DMS53 treated with DMSO at 0.1 percent for 48 hours (cell line): ENCODE data around the gene DHX8.
"Not testable (repeated sequence)": the region's sequence is repeated elsewhere in the genome, so short reads cannot be mapped to it uniquely, and the experiment has no call there.

Source experiments
- DNase-seq: peaks from one replicate; lab custom pipeline; 2025; ENCODE audit not compliant: unreplicated experiment; lab: John Stamatoyannopoulos, UW

The DHX8 gene

GRCh38 chr17:43461185-43461584, 22.6 kb upstream of the DHX8 start:
- no peak for DNase-seq

- not testable (repeated sequence) for DNase-seq
These were observed 21.2 kb upstream of the DHX8 start for GRCh38 chr17:43462569-43462968.

GRCh38 chr17:43463241-43463640, 20.5 kb upstream of the DHX8 start:
- DNase-seq: no peak

GRCh38 chr17:43464046-43464445, 19.7 kb upstream of the DHX8 start:
- no peak for DNase-seq

GRCh38 chr17:43465049-43465448, 18.7 kb upstream of the DHX8 start:
- DNase-seq: no peak

GRCh38 chr17:43467981-43468581, 15.7 kb upstream of the DHX8 start:
- no peak for DNase-seq

- DNase-seq: no peak
These were observed 15.1 kb upstream of the DHX8 start for GRCh38 chr17:43468691-43469139.

- DNase-seq: no peak
These were observed 14.6 kb upstream of the DHX8 start for GRCh38 chr17:43469145-43469544.

GRCh38 chr17:43471585-43472160, 12.1 kb upstream of the DHX8 start:
- no peak for DNase-seq

- DNase-seq: no peak
These were observed 8.2 kb upstream of the DHX8 start for GRCh38 chr17:43475494-43476089.

- DNase-seq: not testable (repeated sequence)
These were observed 7.5 kb upstream of the DHX8 start for GRCh38 chr17:43476306-43476705.

- DNase-seq: no peak
These were observed 5.7 kb upstream of the DHX8 start for GRCh38 chr17:43477832-43478634.

- DNase-seq: no peak
These were observed 3.8 kb upstream of the DHX8 start for GRCh38 chr17:43479948-43480347.

- no peak for DNase-seq
These were observed 1.4 kb upstream of the DHX8 start for GRCh38 chr17:43482103-43483012.

- no peak for DNase-seq
These were observed 6.8 kb downstream of the DHX8 start for GRCh38 chr17:43490621-43491020.

- DNase-seq: not testable (repeated sequence)
These were observed 25.7 kb downstream of the DHX8 start for GRCh38 chr17:43509440-43509839.

- DNase-seq: not testable (repeated sequence)
These were observed 27.4 kb downstream of the DHX8 start for GRCh38 chr17:43511199-43511598.

- no peak for DNase-seq
These were observed 31.9 kb downstream of the DHX8 start for GRCh38 chr17:43515656-43516055.

- no peak for DNase-seq
These were observed 33.4 kb downstream of the DHX8 start for GRCh38 chr17:43517161-43517560.

GRCh38 chr17:43517615-43518386, 34.0 kb downstream of the DHX8 start:
- DNase-seq: no peak
